ENCODE results near the gene TICRR. TPM values are rescaled to one million over a fixed set of nuclear protein-coding genes. Genes with fewer than 3 reads are reported as not detected.

The TICRR gene
- total RNA-seq, 1 experiment from 2014 or later, result 24.1 TPM

- Histone ChIP-seq H3K4me3 (ENCODE audit: low read depth, low read length) (no peak overlapping the region), H3K27me3 (replicated peaks; ENCODE audit: control insufficient read depth, insufficient read depth, low read length) (no peaks in the 10 kb centered on the region), H3K4me1 (no peaks in the 10 kb centered on the region), H3K36me3 (ENCODE audit: control insufficient read depth, insufficient read depth, low read length) (no peaks in the 10 kb centered on the region), H3K9me3 (no peaks in the 10 kb centered on the region)
- Mint-ChIP-seq H3K36me3 (ENCODE audit: insufficient read depth, unreplicated experiment) (peaks cover 45% of the 10 kb centered on the region), H3K4me1 (ENCODE audit: low read depth, unreplicated experiment) (peaks cover 6% of the 10 kb centered on the region), H3K9me3 (ENCODE audit: unreplicated experiment) (no peaks in the 10 kb centered on the region), H3K4me3 (ENCODE audit: unreplicated experiment) (no peak overlapping the region), H3K27me3 (ENCODE audit: insufficient read depth, unreplicated experiment) (no peaks in the 10 kb centered on the region), H3K27ac (ENCODE audit: unreplicated experiment) (no peak overlapping the region)
- CTCF ChIA-PET, result no interaction called here
- no TSS peak for BruUV-seq (replicated peaks)
- POLR2A ChIA-PET, result interaction anchor here (1.7 kb wide), 1 partner anchor 17 kb away, joined by 6 read pairs; the partner anchor contains the start of gene TICRR
- intact Hi-C loops (cut with micrococcal nuclease; ENCODE audit: unreplicated experiment), result no loop called here
- TF ChIP-seq, protein P1, sequence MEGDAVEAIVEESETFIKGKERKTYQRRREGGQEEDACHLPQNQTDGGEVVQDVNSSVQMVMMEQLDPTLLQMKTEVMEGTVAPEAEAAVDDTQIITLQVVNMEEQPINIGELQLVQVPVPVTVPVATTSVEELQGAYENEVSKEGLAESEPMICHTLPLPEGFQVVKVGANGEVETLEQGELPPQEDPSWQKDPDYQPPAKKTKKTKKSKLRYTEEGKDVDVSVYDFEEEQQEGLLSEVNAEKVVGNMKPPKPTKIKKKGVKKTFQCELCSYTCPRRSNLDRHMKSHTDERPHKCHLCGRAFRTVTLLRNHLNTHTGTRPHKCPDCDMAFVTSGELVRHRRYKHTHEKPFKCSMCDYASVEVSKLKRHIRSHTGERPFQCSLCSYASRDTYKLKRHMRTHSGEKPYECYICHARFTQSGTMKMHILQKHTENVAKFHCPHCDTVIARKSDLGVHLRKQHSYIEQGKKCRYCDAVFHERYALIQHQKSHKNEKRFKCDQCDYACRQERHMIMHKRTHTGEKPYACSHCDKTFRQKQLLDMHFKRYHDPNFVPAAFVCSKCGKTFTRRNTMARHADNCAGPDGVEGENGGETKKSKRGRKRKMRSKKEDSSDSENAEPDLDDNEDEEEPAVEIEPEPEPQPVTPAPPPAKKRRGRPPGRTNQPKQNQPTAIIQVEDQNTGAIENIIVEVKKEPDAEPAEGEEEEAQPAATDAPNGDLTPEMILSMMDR (IDR thresholded peaks at IDR 0.05; ENCODE audit: insufficient read depth in 1 of 2, low read depth in 1 of 2, low read length in 1 of 2, severe bottlenecking in 1 of 2, unreplicated experiment in 1 of 2), result no peak
- no peak for DNase-seq
These were observed 16.6 kb downstream of the TICRR start for GRCh38 chr15:89591834-89592233.

DNA sequence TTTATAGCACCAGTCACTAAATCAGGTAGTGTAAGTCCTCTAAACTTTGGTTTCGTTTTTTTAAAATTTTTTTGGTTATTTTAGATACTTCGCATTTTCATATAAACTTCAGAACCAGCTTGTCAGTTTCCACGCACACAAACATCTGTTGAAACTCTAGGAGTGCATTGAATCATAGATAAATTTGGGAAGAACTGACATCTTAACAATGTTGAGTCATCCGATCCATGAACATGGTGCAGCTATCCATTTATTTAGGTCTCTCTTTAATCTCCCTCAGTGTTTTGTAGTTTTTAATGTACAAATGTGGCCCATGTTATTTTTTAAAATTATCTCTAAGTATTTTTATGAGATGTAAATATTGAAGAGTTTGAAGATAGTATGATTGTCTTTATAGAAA lies 17.7 kb downstream of the TICRR start:
- intact Hi-C loops (cut with micrococcal nuclease; ENCODE audit: unreplicated experiment), result no loop called here
- TF ChIP-seq, protein P1 (IDR thresholded peaks at IDR 0.05; ENCODE audit: insufficient read depth in 1 of 2, low read depth in 1 of 2, low read length in 1 of 2, severe bottlenecking in 1 of 2, unreplicated experiment in 1 of 2), result no peak
- peaks cover 57% of the 10 kb centered on the region for H3K36me3 Mint-ChIP-seq (ENCODE audit: insufficient read depth, unreplicated experiment)
- no peak overlapping the region for H3K27ac Mint-ChIP-seq (ENCODE audit: unreplicated experiment)
- Histone ChIP-seq H3K4me1 (no peaks in the 10 kb centered on the region), H3K36me3 (ENCODE audit: control insufficient read depth, insufficient read depth, low read length) (no peaks in the 10 kb centered on the region), H3K27me3 (replicated peaks; ENCODE audit: control insufficient read depth, insufficient read depth, low read length) (no peaks in the 10 kb centered on the region), H3K9me3 (no peaks in the 10 kb centered on the region), H3K4me3 (ENCODE audit: low read depth, low read length) (no peak overlapping the region)
- no peak for DNase-seq
- no peaks in the 10 kb centered on the region for H3K27me3 Mint-ChIP-seq (ENCODE audit: insufficient read depth, unreplicated experiment)
- H3K4me1 Mint-ChIP-seq (ENCODE audit: low read depth, unreplicated experiment), result peaks cover 6% of the 10 kb centered on the region
- POLR2A ChIA-PET, result interaction anchor here (1.7 kb wide), 1 partner anchor 18 kb away, joined by 6 read pairs; the partner anchor contains the start of gene TICRR
- CTCF ChIA-PET, result no interaction called here
- BruUV-seq (replicated peaks), result no TSS peak
- no peaks in the 10 kb centered on the region for H3K9me3 Mint-ChIP-seq (ENCODE audit: unreplicated experiment)
- no peak overlapping the region for H3K4me3 Mint-ChIP-seq (ENCODE audit: unreplicated experiment)

GRCh38 chr15:89599021-89599420 lies 23.8 kb downstream of the TICRR start:
- Mint-ChIP-seq H3K4me1 (ENCODE audit: low read depth, unreplicated experiment) (peaks cover 6% of the 10 kb centered on the region), H3K9me3 (ENCODE audit: unreplicated experiment) (no peaks in the 10 kb centered on the region), H3K36me3 (ENCODE audit: insufficient read depth, unreplicated experiment) (peaks cover 63% of the 10 kb centered on the region), H3K27me3 (ENCODE audit: insufficient read depth, unreplicated experiment) (no peaks in the 10 kb centered on the region), H3K4me3 (ENCODE audit: unreplicated experiment) (no peak overlapping the region), H3K27ac (ENCODE audit: unreplicated experiment) (no peak overlapping the region)
- Histone ChIP-seq H3K9me3 (no peaks in the 10 kb centered on the region), H3K36me3 (ENCODE audit: control insufficient read depth, insufficient read depth, low read length) (no peaks in the 10 kb centered on the region), H3K4me1 (no peaks in the 10 kb centered on the region), H3K4me3 (ENCODE audit: low read depth, low read length) (no peak overlapping the region), H3K27me3 (replicated peaks; ENCODE audit: control insufficient read depth, insufficient read depth, low read length) (no peaks in the 10 kb centered on the region)
- TF ChIP-seq, protein P1 (IDR thresholded peaks at IDR 0.05; ENCODE audit: insufficient read depth in 1 of 2, low read depth in 1 of 2, low read length in 1 of 2, severe bottlenecking in 1 of 2, unreplicated experiment in 1 of 2), result no peak
- BruUV-seq (replicated peaks), result no TSS peak
- intact Hi-C loops (cut with micrococcal nuclease; ENCODE audit: unreplicated experiment), result no loop called here
- CTCF ChIA-PET, result no interaction called here
- DNase-seq, result no peak
- POLR2A ChIA-PET, result no interaction called here

Measured in Caco-2 (cell line).